Uterus (tissue), 2 donors: ENCODE measurements around the gene NPEPL1.

Source experiments
- POLR2A ChIP-seq, 2 donors: fragments of 450-650 bp; IDR thresholded peaks; one replicate each; pipeline ENCODE4 v1.6.1; 2016; ENCODE audit warnings: antibody characterized with exemption in 2 of 2, mild to moderate bottlenecking in 1 of 2, moderate library complexity in 1 of 2
- TF ChIP-seq, protein P1 (sequence below), 4 experiments: fragments of 200-600 bp in 2 of 4; fragments of 450-650 bp in 2 of 4; sonication (generic) in 2 of 4; IDR thresholded peaks; one replicate each; pipeline ENCODE4 v1.5.1; 2016 to 2019; ENCODE audit warnings: antibody characterized with exemption in 4 of 4, mild to moderate bottlenecking in 2 of 4, moderate library complexity in 1 of 4

- TF ChIP-seq, protein P1, sequence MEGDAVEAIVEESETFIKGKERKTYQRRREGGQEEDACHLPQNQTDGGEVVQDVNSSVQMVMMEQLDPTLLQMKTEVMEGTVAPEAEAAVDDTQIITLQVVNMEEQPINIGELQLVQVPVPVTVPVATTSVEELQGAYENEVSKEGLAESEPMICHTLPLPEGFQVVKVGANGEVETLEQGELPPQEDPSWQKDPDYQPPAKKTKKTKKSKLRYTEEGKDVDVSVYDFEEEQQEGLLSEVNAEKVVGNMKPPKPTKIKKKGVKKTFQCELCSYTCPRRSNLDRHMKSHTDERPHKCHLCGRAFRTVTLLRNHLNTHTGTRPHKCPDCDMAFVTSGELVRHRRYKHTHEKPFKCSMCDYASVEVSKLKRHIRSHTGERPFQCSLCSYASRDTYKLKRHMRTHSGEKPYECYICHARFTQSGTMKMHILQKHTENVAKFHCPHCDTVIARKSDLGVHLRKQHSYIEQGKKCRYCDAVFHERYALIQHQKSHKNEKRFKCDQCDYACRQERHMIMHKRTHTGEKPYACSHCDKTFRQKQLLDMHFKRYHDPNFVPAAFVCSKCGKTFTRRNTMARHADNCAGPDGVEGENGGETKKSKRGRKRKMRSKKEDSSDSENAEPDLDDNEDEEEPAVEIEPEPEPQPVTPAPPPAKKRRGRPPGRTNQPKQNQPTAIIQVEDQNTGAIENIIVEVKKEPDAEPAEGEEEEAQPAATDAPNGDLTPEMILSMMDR (IDR thresholded peaks at IDR 0.05), result no peak
- no peak for TF ChIP-seq POLR2A (IDR thresholded peaks at IDR 0.05)
Measured at GRCh38 chr20:58718729-58719128, 26.1 kb downstream of the NPEPL1 start.
